Esophagus squamous epithelium (tissue), 5 donors: ENCODE data around the gene DKC1. TPM values are rescaled to one million over a fixed set of nuclear protein-coding genes. Genes with fewer than 3 reads are reported as not detected.
A peak's percentile ranks its signal among the peaks of the same experiment; 100 is the strongest.

Experiments used
- DNase-seq: peaks from one replicate; lab custom pipeline; 2025; lab: John Stamatoyannopoulos, UW
- H3K27ac ChIP-seq, 4 donors: fragments of 200-600 bp; sonication (generic); one replicate each; pipeline ENCODE4 v1.5.1; 2016 to 2019; ENCODE audit warnings: mild to moderate bottlenecking in 1 of 4
- H3K27me3 ChIP-seq, 4 donors: fragments of 200-600 bp; sonication (generic); 1 replicate in 3 of 4; 2 replicates in 1 of 4; pipeline versions ENCODE4 v1.5.1 to v1.6.0; 2017 to 2021; ENCODE audit warnings: antibody characterized with exemption in 1 of 4
- H3K36me3 ChIP-seq, 3 donors: fragments of 200-600 bp; sonication (generic); one replicate each; pipeline ENCODE4 v1.5.1; 2016 to 2019
- H3K4me1 ChIP-seq, 3 donors: fragments of 200-600 bp; sonication (generic); one replicate each; pipeline ENCODE4 v1.5.1; 2017 to 2019
- H3K4me3 ChIP-seq, 4 donors: fragments of 200-600 bp; sonication (generic); 1 replicate in 3 of 4; 2 replicates in 1 of 4; pipeline ENCODE4 v1.5.1; 2016 to 2019; ENCODE audit warnings: mild to moderate bottlenecking in 2 of 4, moderate library complexity in 1 of 4
- H3K9me3 ChIP-seq, 3 donors: fragments of 200-600 bp; sonication (generic); one replicate each; pipeline ENCODE4 v1.5.1; 2016 to 2019
- CTCF ChIP-seq, 6 experiments: fragments of 450-650 bp in 4 of 6; fragments of 200-600 bp in 2 of 6; sonication (generic) in 2 of 6; IDR thresholded peaks; one replicate each; pipeline ENCODE4 v1.5.1; 2016 to 2019; ENCODE audit warnings: antibody characterized with exemption in 6 of 6, mild to moderate bottlenecking in 4 of 6, moderate library complexity in 4 of 6
- POLR2A ChIP-seq, 4 donors: fragments of 450-650 bp; IDR thresholded peaks; one replicate each; pipeline ENCODE4 v1.6.1; 2017; ENCODE audit warnings: antibody characterized with exemption in 4 of 4, mild to moderate bottlenecking in 4 of 4, moderate library complexity in 3 of 4
- WGBS, 2 donors: methylation state at CpG; one replicate each; pipeline ENCODE4 v1.1.5; 2018; 5-methylcytosine and 5-hydroxymethylcytosine counted together
- intact Hi-C: fragments of 100-400 bp; cut with DNase I; formaldehyde crosslinking; loops from one replicate; pipeline ENCODE4 v1.15.0; 2022
- total RNA-seq, 4 donors: library from RNA; depleted of rRNA; stranded (reverse); fragments of >200 nt; gene quantifications; one replicate each; pipeline ENCODE4 v1.1.0, GENCODE V29; 2016
- donor health status: DM: yes; HTN: yes; CAD: no.

Gene DKC1
- total RNA-seq, 4 donors from 2014 or later = 41.5 to 86.2 (median 49.5) TPM

GRCh38 chrX:154800478-154801210, 38.0 kb downstream of the DKC1 start:
- intact Hi-C loops = no loop called here
- WGBS, 2 donors = 63 to 83% methylated on average over 4 to 7 of the region's 8 CpGs
- DNase-seq = no peak
- H3K9me3 ChIP-seq = no peaks in the 10 kb centered on the region
- no peak overlapping the region for H3K4me3 ChIP-seq
- TF ChIP-seq POLR2A (IDR thresholded peaks at IDR 0.05) (no peak), CTCF (IDR thresholded peaks at IDR 0.05) (no peak)
- peak overlapping the region in 1 of 4 donors; percentile 59 for H3K27ac ChIP-seq
- H3K4me1 ChIP-seq = peaks cover 4 to 36% (median 6%) of the 10 kb centered on the region in 3 donors
- H3K27me3 ChIP-seq = no peaks in the 10 kb centered on the region
- H3K36me3 ChIP-seq = no peaks in the 10 kb centered on the region

- DNase-seq = no peak
- Histone ChIP-seq H3K4me3 (no peak overlapping the region), H3K27ac (peak overlapping the region in 1 of 4 donors; percentile 8), H3K27me3 (no peaks in the 10 kb centered on the region), H3K4me1 (peaks cover 4 to 41% (median 6%) of the 10 kb centered on the region in 3 donors), H3K36me3 (no peaks in the 10 kb centered on the region), H3K9me3 (no peaks in the 10 kb centered on the region)
- 64% methylated on average over 2 of the region's 2 CpGs for WGBS, 2 donors
- TF ChIP-seq CTCF (IDR thresholded peaks at IDR 0.05) = no peak
- TF ChIP-seq POLR2A (IDR thresholded peaks at IDR 0.05) = no peak
- intact Hi-C loops = no loop called here
Observed at GRCh38 chrX:154802947-154803346, 40.3 kb downstream of the DKC1 start.

- peak overlapping the region; percentile 62 to 76 (median 64) for H3K4me3 ChIP-seq
- TF ChIP-seq POLR2A (IDR thresholded peaks at IDR 0.05) (no peak), CTCF (IDR thresholded peaks at IDR 0.05) (no peak)
- no peaks in the 10 kb centered on the region for H3K36me3 ChIP-seq
- no peak for DNase-seq
- peaks cover 1 to 34% (median 6%) of the 10 kb centered on the region in 3 donors for H3K4me1 ChIP-seq
- H3K9me3 ChIP-seq = no peaks in the 10 kb centered on the region
- WGBS, 2 donors = 57 to 60% methylated on average over 2 to 7 of the region's 7 CpGs
- intact Hi-C loops = no loop called here
- peak overlapping the region; percentile 46 to 82 (median 72) for H3K27ac ChIP-seq
- H3K27me3 ChIP-seq = no peaks in the 10 kb centered on the region
Observed at GRCh38 chrX:154804261-154804956, 41.7 kb downstream of the DKC1 start.

GRCh38 chrX:154804957-154805695, 42.5 kb downstream of the DKC1 start, which contains the start of gene MPP1:
MPP1 (minus strand) TSS chrX:154805485; CDS start chrX:154805373, 112 bp downstream.
- peak within 1 kb of the TSS; percentile 46 to 82 (median 72) for H3K27ac ChIP-seq
- TF ChIP-seq POLR2A (IDR thresholded peaks at IDR 0.05) (peak in 2 of 4 donors; percentile 24 to 34), CTCF (IDR thresholded peaks at IDR 0.05) (no peak)
- H3K4me3 ChIP-seq = peak within 1 kb of the TSS; percentile 62 to 76 (median 64)
- 57% methylated on average over 14 of the region's 65 CpGs; no CpG with 5 or more reads in 1 of the 2 donors for WGBS, 2 donors
- H3K9me3 ChIP-seq = no peaks in the 10 kb centered on the region
- H3K27me3 ChIP-seq = no peaks in the 10 kb centered on the region
- intact Hi-C loops = no loop called here
- no peak for DNase-seq
- peaks cover 0 to 27% (median 0%) of the 10 kb centered on the region in 3 donors for H3K4me1 ChIP-seq
- H3K36me3 ChIP-seq = no peaks in the 10 kb centered on the region
